GM18907 (cell line): Measurements from ENCODE around the gene AP1M2.
"Not testable (repeated sequence)": the region's sequence is repeated elsewhere in the genome, so short reads cannot be mapped to it uniquely, and the experiment has no call there.

ENCODE experiments used
- ATAC-seq: cut with Tn5 transposase; IDR thresholded peaks from one replicate; pipeline ENCODE4 v1.9.1; 2021; ENCODE audit warnings: mild to moderate bottlenecking, moderate library complexity; ENCODE audit not compliant: unreplicated experiment

The AP1M2 gene

DNA sequence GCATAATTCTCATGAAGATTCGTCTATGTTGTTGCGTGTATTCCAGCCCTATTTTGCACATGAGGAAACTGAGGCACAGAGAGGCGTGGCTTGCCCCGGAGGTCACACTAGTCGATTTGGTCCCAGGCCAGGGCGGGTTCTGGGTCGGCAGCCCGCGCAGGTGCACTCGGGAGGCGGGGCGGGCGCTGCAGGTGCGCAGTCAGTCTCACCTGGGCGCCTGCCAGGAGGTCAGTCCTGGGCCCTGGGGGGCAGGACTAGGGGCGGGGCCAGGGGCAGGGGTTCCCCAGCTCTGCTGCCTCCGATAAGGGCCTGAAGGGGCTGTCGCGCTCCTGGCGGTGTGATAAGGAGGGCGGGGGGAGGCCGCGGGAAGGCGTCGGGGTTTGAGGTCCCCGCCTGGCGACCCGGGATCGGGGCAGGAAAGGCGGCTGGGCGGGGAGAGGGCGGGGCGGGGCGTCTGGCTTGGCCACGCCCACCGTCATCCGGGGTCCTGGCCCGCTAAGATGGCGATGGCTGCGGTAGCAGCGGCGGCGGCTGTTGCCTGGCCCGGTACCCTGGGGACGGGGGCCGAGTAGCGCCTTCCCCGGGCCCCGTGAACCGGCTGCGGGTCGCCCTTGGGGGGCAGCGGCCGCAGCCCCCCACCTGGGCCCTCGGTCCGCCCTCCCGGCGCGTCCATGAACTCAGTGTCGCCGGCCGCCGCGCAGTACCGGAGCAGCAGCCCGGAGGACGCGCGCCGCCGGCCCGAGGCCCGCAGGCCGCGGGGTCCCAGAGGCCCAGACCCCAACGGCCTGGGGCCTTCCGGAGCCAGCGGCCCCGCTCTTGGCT lies 43.5 kb downstream of the AP1M2 start, which contains the start of gene ATG4D:
Gene ATG4D (plus strand): TSS at position 485 of the 822 bp plus-strand sequence. CDS start 187 bp downstream, at position 672.
- peak; percentile 68 for ATAC-seq

DNA sequence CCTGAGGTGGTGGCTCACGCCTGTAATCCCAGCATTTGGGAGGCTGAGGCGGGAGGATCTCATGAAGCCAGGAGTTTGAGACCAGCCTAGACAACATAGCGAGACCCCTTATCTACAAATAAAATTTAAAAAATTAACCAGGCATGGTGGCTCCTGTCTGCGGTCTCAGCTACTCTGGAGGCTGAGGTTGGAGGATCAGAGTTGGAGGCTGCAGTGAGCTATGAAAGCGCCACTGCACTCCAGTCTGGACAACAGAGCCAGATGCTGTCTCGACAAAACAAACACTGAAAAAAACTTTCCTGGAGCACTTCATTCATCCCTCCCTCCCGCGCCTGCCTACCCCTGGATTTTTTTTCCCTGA lies 44.1 kb downstream of the AP1M2 start:
- ATAC-seq, result no peak

- not testable (repeated sequence) for ATAC-seq
Measured at GRCh38 chr19:10539016-10539415, 48.1 kb downstream of the AP1M2 start.

- ATAC-seq, result no peak
Measured at GRCh38 chr19:10538204-10538983, 48.7 kb downstream of the AP1M2 start.

GRCh38 chr19:10537668-10538067 lies 49.4 kb downstream of the AP1M2 start:
- no peak for ATAC-seq

- no peak for ATAC-seq
Measured at GRCh38 chr19:10535613-10536012, 51.5 kb downstream of the AP1M2 start.

- ATAC-seq, result no peak
Measured at GRCh38 chr19:10533646-10534386, 53.3 kb downstream of the AP1M2 start.

- ATAC-seq, result no peak
Measured at GRCh38 chr19:10532457-10532856, 54.7 kb downstream of the AP1M2 start.

- ATAC-seq, result not testable (repeated sequence)
Measured at GRCh38 chr19:10526887-10527286, 60.2 kb downstream of the AP1M2 start.

DNA sequence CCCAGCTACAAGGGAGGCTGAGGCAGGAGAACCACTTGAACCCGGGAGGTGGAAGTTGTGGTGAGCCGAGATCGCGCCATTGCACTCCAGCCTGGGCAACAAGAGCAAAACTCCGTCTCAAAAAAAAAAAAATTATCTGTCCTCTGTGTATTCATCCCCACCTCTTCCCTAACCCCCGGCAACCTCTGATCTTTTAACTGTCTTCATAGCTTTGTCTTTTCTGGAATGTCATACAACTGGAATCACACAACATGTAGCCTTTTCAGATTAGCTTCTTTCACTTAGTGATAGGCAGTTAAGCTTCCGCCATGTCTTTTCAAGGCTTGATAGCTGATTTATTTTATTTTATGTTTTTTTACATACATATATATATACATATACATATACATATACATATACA lies 61.5 kb downstream of the AP1M2 start:
- no peak for ATAC-seq

- no peak for ATAC-seq
Measured at GRCh38 chr19:10523135-10523636, 63.9 kb downstream of the AP1M2 start.
